Endodermal cell (in vitro differentiated cells): ENCODE measurements around the gene GALNT4. TPM values are rescaled to one million over a fixed set of nuclear protein-coding genes. Genes with fewer than 3 reads are reported as not detected.

Experiments
- DNase-seq: peaks from one replicate; pipeline ENCODE4 v3.0.0-alpha.2; 2017
- H3K27ac ChIP-seq: 2 replicates; pipeline ENCODE4 v1.5.1; 2013; ENCODE audit warnings: mild to moderate bottlenecking, low read depth, low read length, moderate library complexity
- H3K27me3 ChIP-seq: 2 replicates; pipeline ENCODE4 v1.6.1; 2013; ENCODE audit warnings: mild to moderate bottlenecking, low read length, moderate library complexity; ENCODE audit not compliant: insufficient read depth, control insufficient read depth, poor library complexity, severe bottlenecking
- H3K36me3 ChIP-seq: 2 replicates; pipeline ENCODE4 v1.7.0; 2013; ENCODE audit warnings: mild to moderate bottlenecking, low read length, moderate library complexity; ENCODE audit not compliant: control insufficient read depth, insufficient read depth
- H3K4me1 ChIP-seq: one replicate; pipeline ENCODE4 v1.7.0; 2013; ENCODE audit warnings: low read length; ENCODE audit not compliant: control insufficient read depth, insufficient read depth
- H3K4me3 ChIP-seq: 2 replicates; pipeline ENCODE4 v1.5.1; 2013; ENCODE audit warnings: mild to moderate bottlenecking, low read length, moderate library complexity
- H3K9ac ChIP-seq: 2 replicates; pipeline ENCODE4 v1.6.1; 2013; ENCODE audit warnings: mild to moderate bottlenecking, low read length, moderate library complexity; ENCODE audit not compliant: poor library complexity, severe bottlenecking; ENCODE audit errors: extremely low read depth
- H3K9me3 ChIP-seq: 2 replicates; pipeline ENCODE4 v1.6.1; 2013; ENCODE audit warnings: mild to moderate bottlenecking, low read length, moderate library complexity; ENCODE audit not compliant: control insufficient read depth
- H3K27ac Mint-ChIP-seq: 2 replicates; pipeline ENCODE4 v1.8.0; 2020; ENCODE audit warnings: mixed read lengths
- H3K27me3 Mint-ChIP-seq: 2 replicates; pipeline ENCODE4 v1.8.0; 2021; ENCODE audit warnings: mild to moderate bottlenecking, mixed read lengths; ENCODE audit not compliant: insufficient read depth
- H3K36me3 Mint-ChIP-seq: 2 replicates; pipeline ENCODE4 v1.8.0; 2020; ENCODE audit warnings: low read depth, mixed read lengths
- H3K4me1 Mint-ChIP-seq: 2 replicates; pipeline ENCODE4 v1.8.0; 2020; ENCODE audit warnings: mixed read lengths
- H3K4me3 Mint-ChIP-seq: 2 replicates; pipeline ENCODE4 v1.8.0; 2020; ENCODE audit warnings: mild to moderate bottlenecking, moderate library complexity, mixed read lengths
- H3K9me3 Mint-ChIP-seq: 2 replicates; pipeline ENCODE4 v1.8.0; 2020; ENCODE audit warnings: mild to moderate bottlenecking, mixed read lengths
- CTCF ChIP-seq: fragments of 200-600 bp; sonication (generic); conservative IDR thresholded peaks from 2 replicates; pipeline ENCODE4 v1.5.0; 2021; ENCODE audit warnings: antibody characterized with exemption, mild to moderate bottlenecking
- WGBS, 2 experiments: methylation state at CpG; one replicate each; pipeline versions ENCODE4 v1.1.5 to v1.1.7; 2013; ENCODE audit warnings: missing lambda C conversion rate in 2 of 2, mixed read lengths in 1 of 2; ENCODE audit not compliant: insufficient coverage in 1 of 2, insufficient read length in 1 of 2; 5-methylcytosine and 5-hydroxymethylcytosine counted together
- total RNA-seq, 2 donors: library from RNA; stranded (reverse); fragmentation: NEBNext Ultra II Directional in 1 of 2; extraction: Animal tissue kit (Norgen Biotek cat#: 25700) in 1 of 2; gene quantifications; 2 replicates in 1 of 2; 3 replicates in 1 of 2; pipeline ENCODE4 v1.2.1, GENCODE V29; 2021

The GALNT4 gene
- total RNA-seq, 2 donors from 2014 or later: 7.2 to 9.0 TPM

- Histone ChIP-seq H3K4me1 (peaks cover 23% of the 10 kb centered on the region), H3K27me3 (no peaks in the 10 kb centered on the region), H3K36me3 (no peaks in the 10 kb centered on the region), H3K4me3 (no peak overlapping the region), H3K9me3 (no peaks in the 10 kb centered on the region), H3K27ac (no peak overlapping the region), H3K9ac (no peak overlapping the region)
- DNase-seq: no peak
- Mint-ChIP-seq H3K9me3 (no peaks in the 10 kb centered on the region), H3K27me3 (no peaks in the 10 kb centered on the region), H3K4me1 (peaks cover 47% of the 10 kb centered on the region), H3K27ac (no peak overlapping the region), H3K36me3 (no peaks in the 10 kb centered on the region), H3K4me3 (no peak overlapping the region)
- WGBS, 2 experiments: 90% methylated on average over 1 of the region's 1 CpG; no CpG with 5 or more reads in 1 of the 2 experiments
- no peak for TF ChIP-seq CTCF
Measured at GRCh38 chr12:89544022-89544421, 19.4 kb upstream of the GALNT4 start.

DNA sequence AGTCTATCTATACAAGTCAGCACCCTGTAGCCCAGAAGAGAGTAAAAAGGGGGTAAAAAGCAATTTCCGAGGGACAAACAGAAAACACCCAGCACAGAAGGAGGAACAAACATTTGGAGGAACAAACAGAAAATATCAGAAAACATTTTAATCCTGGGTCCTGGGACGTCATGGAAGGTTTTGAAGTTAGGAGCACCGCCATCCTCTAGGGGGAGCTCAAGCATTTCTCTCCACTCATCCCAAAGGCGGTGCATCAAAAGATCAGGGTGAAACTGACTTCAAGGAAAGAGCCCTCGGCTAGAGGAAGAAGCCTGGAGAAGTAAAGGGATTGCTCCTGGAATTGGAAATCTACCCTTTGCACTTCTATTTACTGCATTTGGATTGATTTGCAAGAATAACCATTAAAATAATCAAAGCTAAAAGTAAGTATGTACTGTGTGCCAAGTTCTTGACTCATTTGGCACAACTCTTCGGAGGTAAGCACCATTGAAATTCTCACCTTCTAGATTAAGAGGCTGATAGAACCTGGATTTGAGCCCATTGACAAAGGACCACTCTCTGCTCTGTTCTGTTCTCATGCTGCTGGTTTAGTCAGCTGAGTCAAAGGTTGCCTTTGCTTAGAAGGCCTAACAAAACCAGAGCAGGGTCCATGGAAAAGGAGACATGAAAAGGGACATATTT is 18.5 kb upstream of the GALNT4 start:
- no peak overlapping the region for H3K27ac Mint-ChIP-seq
- H3K27me3 ChIP-seq: no peaks in the 10 kb centered on the region
- peak; percentile 93 for DNase-seq
- no peak overlapping the region for H3K9ac ChIP-seq
- H3K4me1 ChIP-seq: peaks cover 23% of the 10 kb centered on the region
- no peak overlapping the region for H3K4me3 Mint-ChIP-seq
- H3K36me3 Mint-ChIP-seq: no peaks in the 10 kb centered on the region
- peaks cover 47% of the 10 kb centered on the region for H3K4me1 Mint-ChIP-seq
- no peaks in the 10 kb centered on the region for H3K9me3 Mint-ChIP-seq
- H3K27ac ChIP-seq: no peak overlapping the region
- 24 to 60% methylated on average over 2 to 6 of the region's 6 CpGs for WGBS, 2 experiments
- no peaks in the 10 kb centered on the region for H3K27me3 Mint-ChIP-seq
- H3K9me3 ChIP-seq: no peaks in the 10 kb centered on the region
- no peak overlapping the region for H3K4me3 ChIP-seq
- no peaks in the 10 kb centered on the region for H3K36me3 ChIP-seq
- TF ChIP-seq CTCF: peak; percentile 96

GRCh38 chr12:89542236-89542635 is 17.6 kb upstream of the GALNT4 start:
- H3K4me3 ChIP-seq: no peak overlapping the region
- no peak for DNase-seq
- TF ChIP-seq CTCF: no peak
- H3K9ac ChIP-seq: no peak overlapping the region
- no peaks in the 10 kb centered on the region for H3K36me3 ChIP-seq
- no peaks in the 10 kb centered on the region for H3K36me3 Mint-ChIP-seq
- no peak overlapping the region for H3K27ac Mint-ChIP-seq
- H3K27me3 Mint-ChIP-seq: no peaks in the 10 kb centered on the region
- no peaks in the 10 kb centered on the region for H3K9me3 Mint-ChIP-seq
- H3K27ac ChIP-seq: no peak overlapping the region
- no peaks in the 10 kb centered on the region for H3K27me3 ChIP-seq
- H3K9me3 ChIP-seq: no peaks in the 10 kb centered on the region
- 91 to 92% methylated on average over 1 to 2 of the region's 2 CpGs for WGBS, 2 experiments
- H3K4me3 Mint-ChIP-seq: no peak overlapping the region
- peaks cover 51% of the 10 kb centered on the region for H3K4me1 Mint-ChIP-seq
- H3K4me1 ChIP-seq: peaks cover 27% of the 10 kb centered on the region
